ENCODE data around the gene TECR. TPM values are rescaled to one million over a fixed set of nuclear protein-coding genes. Genes with fewer than 3 reads are reported as not detected.

TECR gene
- total RNA-seq, 2 experiments from 2014 or later = 93.5 to 98.5 TPM

DNA sequence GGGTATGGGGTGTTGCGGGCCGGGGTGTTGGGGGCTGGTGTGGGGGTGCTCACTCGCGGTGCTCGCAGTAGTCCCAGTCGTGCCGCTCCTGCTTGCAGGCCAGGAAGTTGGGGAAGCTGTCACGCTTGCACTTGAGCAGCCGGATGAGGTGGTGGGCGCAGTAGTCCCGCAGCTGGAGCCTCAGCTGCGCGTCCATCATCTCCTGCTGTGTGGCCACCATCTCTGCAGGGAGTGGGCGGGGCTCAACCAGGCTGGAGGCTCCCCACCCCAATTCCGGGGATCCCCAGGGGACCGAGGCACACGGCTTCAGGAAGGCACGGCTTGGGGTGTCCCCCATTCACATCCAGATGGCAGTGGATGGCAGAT, 37.3 kb downstream of the TECR start:
- no peaks in the 10 kb centered on the region for H3K9me3 Mint-ChIP-seq
- ChIA-PET POLR2A (no interaction called here), CTCF (interaction anchor here (1.0 to 4.1 kb wide), 2 partner anchors 10 to 124 kb away, joined by 5 to 19 read pairs; partner anchors contain the start of gene ZNF333)
- H3K27me3 Mint-ChIP-seq = no peaks in the 10 kb centered on the region
- peaks cover 43% of the 10 kb centered on the region for H3K4me1 Mint-ChIP-seq (ENCODE audit: low read depth)
- TF ChIP-seq CTCF (IDR thresholded peaks at IDR 0.05) = no peak
- intact Hi-C loops (cut with micrococcal nuclease) = no loop called here
- H3K36me3 Mint-ChIP-seq (ENCODE audit: low read depth) = peaks cover 13% of the 10 kb centered on the region
- DNase-seq = no peak
- no peak overlapping the region for H3K4me3 Mint-ChIP-seq
- no peak overlapping the region for H3K27ac Mint-ChIP-seq
- ATAC-seq = no peak

- ChIA-PET CTCF (interaction anchor here (1.0 to 4.1 kb wide), 3 partner anchors 10 to 123 kb away, joined by 5 to 19 read pairs (median 5); partner anchors contain the start of gene ZNF333), POLR2A (no interaction called here)
- ATAC-seq (no peak), DNase-seq (no peak)
- Mint-ChIP-seq H3K4me1 (ENCODE audit: low read depth) (peaks cover 45% of the 10 kb centered on the region), H3K27ac (no peak overlapping the region), H3K9me3 (no peaks in the 10 kb centered on the region), H3K4me3 (no peak overlapping the region), H3K27me3 (no peaks in the 10 kb centered on the region), H3K36me3 (ENCODE audit: low read depth) (peaks cover 13% of the 10 kb centered on the region)
- intact Hi-C loops (cut with micrococcal nuclease) = no loop called here
- TF ChIP-seq CTCF (IDR thresholded peaks at IDR 0.05) = no peak
These were observed 37.7 kb downstream of the TECR start for GRCh38 chr19:14567079-14567478.

DNA sequence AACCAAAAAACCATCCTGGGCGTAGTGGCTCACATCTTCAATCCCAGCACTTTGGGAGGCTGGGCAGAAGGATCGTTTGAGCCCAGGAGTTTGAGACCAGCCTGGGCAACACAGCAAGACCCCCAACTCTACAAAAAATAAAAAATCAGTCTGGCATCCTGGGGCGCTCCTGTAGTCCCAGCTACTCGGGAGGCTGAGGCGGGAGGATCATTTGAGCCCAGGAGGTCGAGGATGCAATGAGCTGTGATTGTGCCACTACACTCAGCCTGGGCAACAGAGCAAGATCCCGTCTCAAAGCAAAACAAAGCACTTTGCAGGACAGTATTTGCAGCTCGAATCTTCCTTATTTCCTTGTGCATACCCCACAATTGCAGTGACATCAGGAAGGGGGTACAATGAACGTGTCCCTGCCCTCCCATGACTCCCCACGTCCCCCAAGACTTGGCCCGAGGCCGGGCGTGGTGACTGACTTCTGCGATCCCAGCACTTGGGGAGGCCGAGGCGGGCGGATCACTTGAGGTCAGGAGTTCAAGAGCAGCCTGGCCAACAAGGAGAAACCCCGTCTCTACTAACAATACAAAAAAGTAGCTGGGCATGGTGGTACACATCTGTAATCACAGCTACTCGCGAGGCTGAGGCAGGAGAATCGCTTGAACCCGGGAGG, 41.6 kb downstream of the TECR start:
- ChIA-PET POLR2A (interaction anchor here (0.6 to 5.1 kb wide), 5 partner anchors 17 to 701 kb away, joined by 3 to 27 read pairs (median 3); partner anchors contain the start of gene ADGRE5), CTCF (interaction anchor here (0.6 to 11.0 kb wide), 10 partner anchors 9 to 199 kb away, joined by 3 to 276 read pairs (median 4); partner anchors contain the start of gene ZNF333)
- Mint-ChIP-seq H3K27ac (peak overlapping the region; percentile 91), H3K27me3 (no peaks in the 10 kb centered on the region), H3K9me3 (no peaks in the 10 kb centered on the region), H3K4me1 (ENCODE audit: low read depth) (peaks cover 42% of the 10 kb centered on the region), H3K4me3 (peak overlapping the region; percentile 96), H3K36me3 (ENCODE audit: low read depth) (peaks cover 8% of the 10 kb centered on the region)
- DNase-seq (no peak), ATAC-seq (no peak)
- no peak for TF ChIP-seq CTCF (IDR thresholded peaks at IDR 0.05)
- intact Hi-C loops (cut with micrococcal nuclease) = loop anchor here (10.0 kb wide), 1 partner anchor 314 kb away; the partner anchor contains the start of gene OR7A17

DNA sequence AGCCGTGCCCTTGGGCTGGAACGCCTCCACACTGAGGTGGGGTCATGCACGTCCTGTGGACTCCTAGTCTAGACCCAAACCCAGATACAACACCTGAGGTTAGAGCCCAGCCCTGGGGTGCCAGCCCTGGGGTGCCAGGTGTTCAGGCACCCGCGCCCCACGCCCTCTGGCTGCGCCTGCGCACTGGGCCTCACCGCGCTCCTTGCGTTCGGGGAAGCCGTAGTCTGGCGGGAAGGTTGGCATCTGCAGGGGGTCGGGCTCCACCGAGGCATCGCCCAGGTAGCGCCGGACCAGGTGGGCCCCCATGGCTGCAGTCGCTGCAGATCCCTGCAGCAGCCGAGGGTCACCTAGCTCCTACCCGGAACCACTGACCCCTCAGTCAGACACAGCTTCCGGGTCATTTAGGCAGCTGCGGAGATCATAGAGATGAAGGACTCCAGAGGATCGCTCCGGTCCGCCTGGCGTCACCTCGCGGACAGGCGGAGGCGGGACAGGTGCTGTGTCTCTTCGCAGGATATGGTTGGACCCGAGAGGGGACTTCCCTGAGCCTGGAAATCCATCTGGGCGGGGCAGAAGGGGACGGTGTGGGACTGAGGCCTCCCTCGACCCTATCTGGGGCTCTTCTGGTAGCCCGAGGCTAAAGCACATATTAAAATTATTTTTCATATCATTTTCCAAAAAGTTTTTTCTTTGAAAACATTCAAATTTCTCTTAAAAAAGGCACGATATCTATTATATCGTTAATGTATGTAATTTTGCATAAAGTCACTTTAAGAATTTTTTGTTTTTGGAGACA, 42.5 kb downstream of the TECR start, which contains the start of gene NDUFB7:
Gene NDUFB7, minus strand, starts transcription at position 372 of the 796 bp plus-strand sequence. Its CDS starts 66 bp downstream, at position 306.
- ChIA-PET CTCF (interaction anchor here (0.6 to 11.0 kb wide), 15 partner anchors 8 to 198 kb away, joined by 3 to 276 read pairs (median 3); partner anchors contain the start of genes ADGRE3 and ZNF333), POLR2A (interaction anchor here (0.6 to 5.1 kb wide), 4 partner anchors 17 to 190 kb away, joined by 3 to 27 read pairs (median 4); partner anchors contain the start of gene ADGRE5)
- Mint-ChIP-seq H3K27me3 (no peaks in the 10 kb centered on the region), H3K4me1 (ENCODE audit: low read depth) (peaks cover 39% of the 10 kb centered on the region), H3K9me3 (no peaks in the 10 kb centered on the region), H3K36me3 (ENCODE audit: low read depth) (peaks cover 6% of the 10 kb centered on the region), H3K27ac (peak within 1 kb of the TSS; percentile 91), H3K4me3 (peak within 1 kb of the TSS; percentile 96)
- intact Hi-C loops (cut with micrococcal nuclease) = loop anchor here (10.0 kb wide), 1 partner anchor 313 kb away; the partner anchor contains the start of gene OR7A17
- peak; percentile 95 for DNase-seq
- peak; percentile 96 for ATAC-seq
- TF ChIP-seq CTCF (IDR thresholded peaks at IDR 0.05) = peak; percentile 65
